BJ (cell line): ENCODE measurements around the gene CCDC70. TPM values are rescaled to one million over a fixed set of nuclear protein-coding genes. Genes with fewer than 3 reads are reported as not detected.

Source experiments
- CTCF ChIA-PET: fragments of 350-600 bp; formaldehyde crosslinking; extraction: SDS; loops from one replicate; lab custom pipeline; 2021; ENCODE audit warnings: antibody characterized with exemption, inconsistent platforms; lab: Yijun Ruan, JAX
- POLR2A ChIA-PET: fragments of 300-600 bp; sonication (Branson Sonifier 250); formaldehyde crosslinking; extraction: SDS; loops from one replicate; lab custom pipeline; 2021; ENCODE audit warnings: antibody characterized with exemption; lab: Charles Lee
- DNase-seq: peaks from one replicate; pipeline ENCODE4 v3.0.0-alpha.2; 2011; ENCODE audit warnings: low read depth
- H3K27me3 ChIP-seq: 2 replicates; pipeline ENCODE4 v1.6.0; 2011; ENCODE audit warnings: low read length; ENCODE audit not compliant: control insufficient read depth, insufficient read depth
- H3K36me3 ChIP-seq: 2 replicates; pipeline ENCODE4 v1.5.1; 2011; ENCODE audit warnings: low read length; ENCODE audit not compliant: control insufficient read depth, insufficient read depth
- H3K4me3 ChIP-seq: 2 replicates; pipeline ENCODE4 v1.5.1; 2011; ENCODE audit warnings: low read depth, mild to moderate bottlenecking, control low read depth, low read length
- CTCF ChIP-seq: IDR thresholded peaks from 2 replicates; pipeline ENCODE4 v1.5.1; 2011; ENCODE audit warnings: low read depth, mild to moderate bottlenecking, control low read depth, inconsistent platforms, low read length, moderate library complexity; ENCODE audit not compliant: insufficient read depth
- polyA plus RNA-seq: library from polyadenylated mRNA; depleted of rRNA; stranded (reverse); fragments of >200 nt; gene quantifications from 2 replicates; pipeline ENCODE4 v1.2.3, GENCODE V29; 2011

The CCDC70 gene
- polyA plus RNA-seq, 1 experiment, result not detected

GRCh38 chr13:51894239-51894638 lies 32.5 kb downstream of the CCDC70 start:
- no peaks in the 10 kb centered on the region; the same call in 1 of the 2 replicates for H3K27me3 ChIP-seq
- H3K36me3 ChIP-seq, result no peaks in the 10 kb centered on the region
- no peak overlapping the region for H3K4me3 ChIP-seq
- no peak for DNase-seq
- ChIA-PET POLR2A (no interaction called here), CTCF (interaction anchor here (0.8 to 4.6 kb wide), 4 partner anchors 20 to 557 kb away, joined by 3 to 42 read pairs (median 6); no protein-coding TSS in a partner anchor)
- no peak for TF ChIP-seq CTCF

DNA sequence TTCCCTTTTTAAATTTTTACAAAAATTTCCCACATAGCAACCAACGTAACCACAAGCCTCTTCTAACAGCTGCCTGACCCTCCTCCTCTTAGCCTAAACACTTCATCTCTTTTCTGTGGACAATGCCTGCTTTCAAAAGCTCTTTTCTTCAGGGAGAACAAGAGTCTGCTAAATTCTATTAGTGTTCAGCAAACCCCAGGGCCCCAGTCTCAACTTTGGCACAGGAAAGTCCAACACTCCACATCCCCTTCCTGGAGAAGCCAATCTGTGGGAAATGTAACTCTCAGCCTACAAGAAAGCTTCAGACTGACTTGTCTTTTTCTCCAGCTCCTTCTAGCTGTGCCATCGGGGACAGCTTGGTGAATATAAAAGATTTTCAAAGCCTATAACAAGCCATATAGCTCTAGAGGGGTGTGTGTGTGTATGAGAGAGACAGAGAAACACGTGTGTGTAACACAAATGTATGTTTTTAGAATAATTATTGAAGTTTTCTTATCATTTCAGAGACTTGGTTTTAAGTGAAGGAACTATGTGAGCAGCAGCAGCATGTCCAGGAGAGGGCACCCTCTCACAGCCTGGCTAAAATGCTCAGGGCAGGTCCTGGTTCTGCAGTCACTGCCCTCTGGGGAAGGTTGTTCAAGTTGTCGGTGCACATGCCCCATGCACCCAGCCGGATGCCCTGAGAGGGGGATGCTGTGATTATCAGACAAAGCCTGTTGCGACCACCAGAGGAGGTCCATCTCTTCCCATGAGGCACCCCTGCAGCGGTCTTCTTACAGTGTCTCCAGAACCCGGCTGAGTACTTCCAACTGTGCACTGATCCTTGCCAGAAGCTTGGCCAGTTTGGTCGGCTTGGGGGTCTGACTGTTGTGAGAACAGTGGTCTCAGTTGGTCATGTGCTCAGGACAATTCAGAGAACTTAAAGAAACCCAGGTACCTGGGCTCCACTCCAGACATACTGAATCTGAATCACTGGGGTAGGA lies 34.4 kb downstream of the CCDC70 start:
- TF ChIP-seq CTCF, result peak; percentile 86
- Histone ChIP-seq H3K4me3 (no peak overlapping the region), H3K36me3 (no peaks in the 10 kb centered on the region), H3K27me3 (no peaks in the 10 kb centered on the region; the same call in 1 of the 2 replicates)
- ChIA-PET POLR2A (no interaction called here), CTCF (interaction anchor here (0.7 to 4.6 kb wide), 17 partner anchors 11 to 555 kb away, joined by 3 to 42 read pairs (median 4); partner anchors contain the start of genes ALG11 and NEK5)
- DNase-seq, result peak; percentile 1

GRCh38 chr13:51900471-51900870 lies 38.7 kb downstream of the CCDC70 start:
- CTCF ChIA-PET, result no interaction called here
- no peak for TF ChIP-seq CTCF

GRCh38 chr13:51902776-51903175 lies 41.0 kb downstream of the CCDC70 start:
- CTCF ChIA-PET, result interaction anchor here (0.6 to 1.2 kb wide), 2 partner anchors 12 to 547 kb away, joined by 3 read pairs; no protein-coding TSS in a partner anchor
- POLR2A ChIA-PET, result no interaction called here

More at GRCh38 chr13:51900471-51900870, 38.7 kb downstream of the CCDC70 start:
- Histone ChIP-seq H3K4me3 (no peak overlapping the region), H3K27me3 (no peaks in the 10 kb centered on the region; the same call in none of the 2 replicates), H3K36me3 (no peaks in the 10 kb centered on the region)
- POLR2A ChIA-PET, result no interaction called here
- DNase-seq, result no peak

More at GRCh38 chr13:51902776-51903175, 41.0 kb downstream of the CCDC70 start:
- Histone ChIP-seq H3K27me3 (no peaks in the 10 kb centered on the region; the same call in 1 of the 2 replicates), H3K4me3 (no peak overlapping the region), H3K36me3 (no peaks in the 10 kb centered on the region)
- DNase-seq, result no peak
- no peak for TF ChIP-seq CTCF
